NCI-H2227 (cell line): ENCODE measurements around the gene TAF1B.

Experiments used
- DNase-seq: peaks from one replicate; lab custom pipeline; 2025; ENCODE audit not compliant: unreplicated experiment; lab: John Stamatoyannopoulos, UW

The TAF1B gene

DNA sequence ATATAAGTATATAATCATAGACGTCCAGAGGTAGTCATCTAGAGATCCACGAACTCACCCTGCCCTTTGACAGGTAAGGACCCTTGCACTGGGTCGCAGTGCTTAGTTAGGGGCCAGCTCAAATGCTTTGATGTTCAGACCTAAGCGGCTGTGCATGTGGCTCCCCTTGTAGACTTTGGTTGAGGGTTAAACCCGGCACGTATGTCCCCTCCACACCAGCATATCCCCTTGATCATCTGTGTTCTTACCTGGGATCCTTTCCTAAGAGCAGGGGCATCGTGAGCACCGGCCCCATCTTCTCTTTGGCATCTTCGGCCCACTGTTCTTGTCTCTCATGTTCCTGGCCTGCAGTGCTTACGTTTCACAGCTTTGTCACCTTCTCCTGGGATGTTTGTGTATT, 139.6 kb downstream of the TAF1B start:
- DNase-seq, result no peak

DNA sequence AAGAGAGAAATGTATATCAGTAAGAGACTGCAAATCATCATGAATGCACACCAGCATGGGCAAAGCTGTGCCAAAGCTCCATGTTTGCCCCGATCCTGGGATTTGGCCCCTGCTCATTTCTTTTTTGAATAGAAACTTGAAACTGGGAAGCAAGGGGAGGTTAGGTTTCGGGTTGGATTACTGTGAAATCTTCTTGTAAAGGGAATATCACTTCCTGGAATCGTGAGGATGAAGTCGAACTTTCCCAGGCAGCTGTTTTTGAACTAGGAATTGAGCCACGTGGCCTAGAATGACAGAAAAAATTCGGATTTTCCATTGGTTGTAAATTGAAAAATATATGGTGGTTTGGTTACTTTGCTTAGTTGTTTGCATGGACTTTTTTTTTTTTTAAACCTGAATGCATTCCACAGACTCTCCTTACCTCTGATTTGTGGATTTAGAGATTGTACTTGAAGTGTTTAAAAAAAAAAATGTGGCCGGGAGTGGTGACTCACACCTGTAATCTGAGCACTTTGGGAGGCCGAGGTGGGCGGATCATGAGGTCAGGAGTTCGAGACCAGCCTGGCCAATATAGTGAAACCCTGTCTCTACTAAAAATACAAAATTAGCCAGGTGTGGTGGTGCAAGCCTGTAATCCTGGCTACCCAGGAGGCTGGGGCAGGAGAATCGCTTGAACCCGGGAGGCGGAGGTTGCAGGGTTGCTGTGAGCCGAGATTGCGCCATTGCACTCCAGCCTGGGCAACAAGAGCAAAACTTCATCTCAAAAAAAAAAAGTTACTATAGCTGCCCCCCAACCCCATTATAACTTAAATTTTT, 140.3 kb downstream of the TAF1B start:
- no peak for DNase-seq
